Vagina (tissue), 2 donors: Measurements from ENCODE around the gene IRF1.

ENCODE experiments used
- CTCF ChIP-seq, 3 experiments: fragments of 450-650 bp in 2 of 3; fragments of 200-600 bp in 1 of 3; sonication (generic) in 1 of 3; IDR thresholded peaks; one replicate each; pipeline ENCODE4 v1.5.1; 2017 to 2019; ENCODE audit warnings: antibody characterized with exemption in 3 of 3, mild to moderate bottlenecking in 2 of 3, moderate library complexity in 2 of 3
- POLR2A ChIP-seq, 2 donors: fragments of 450-650 bp; IDR thresholded peaks; one replicate each; pipeline ENCODE4 v1.6.1; 2017; ENCODE audit warnings: antibody characterized with exemption in 2 of 2, mild to moderate bottlenecking in 2 of 2, moderate library complexity in 2 of 2
- POLR2AphosphoS5 ChIP-seq, 2 donors: sonication (generic); formaldehyde crosslinking; IDR thresholded peaks; one replicate each; pipeline ENCODE4 v1.9.0; 2017; ENCODE audit warnings: antibody characterized with exemption in 2 of 2, mild to moderate bottlenecking in 2 of 2, low read depth in 1 of 2; ENCODE audit not compliant: insufficient read depth in 1 of 2

GRCh38 chr5:132483661-132484390 is 6.7 kb downstream of the IRF1 start:
- TF ChIP-seq CTCF (IDR thresholded peaks at IDR 0.05) (no peak), POLR2AphosphoS5 (IDR thresholded peaks at IDR 0.05; ENCODE audit: insufficient read depth in 1 of 2, low read depth in 1 of 2) (no peak), POLR2A (IDR thresholded peaks at IDR 0.05) (no peak)
